Kidney (tissue), 14 donors: ENCODE measurements around the gene CPED1. TPM values are rescaled to one million over a fixed set of nuclear protein-coding genes. Genes with fewer than 3 reads are reported as not detected.

Source experiments
- DNase-seq, 5 donors: peaks; one replicate each; pipeline ENCODE4 v3.0.0-alpha.2; 2013 to 2020
- FAIRE-seq: peaks from 2 replicates; lab custom pipeline; 2012; peaks lifted over from hg19 to GRCh38; lab: Jason Lieb, UNC
- H3K27ac ChIP-seq, 2 donors: one replicate each; pipeline ENCODE4 v1.7.0; 2013; ENCODE audit warnings: low read depth in 2 of 2, low read length in 2 of 2, inconsistent platforms in 1 of 2
- H3K27me3 ChIP-seq: one replicate; pipeline ENCODE4 v1.7.1; 2013; ENCODE audit warnings: low read length, inconsistent platforms; ENCODE audit not compliant: control insufficient read depth, insufficient read depth
- H3K36me3 ChIP-seq, 3 donors: one replicate each; pipeline versions ENCODE4 v1.7.0 to v1.7.1; 2013; ENCODE audit warnings: low read length in 3 of 3, control low read depth in 1 of 3, inconsistent platforms in 1 of 3; ENCODE audit not compliant: insufficient read depth in 3 of 3, control insufficient read depth in 2 of 3
- H3K4me1 ChIP-seq, 3 donors: one replicate each; pipeline versions ENCODE4 v1.7.0 to v1.7.1; 2013; ENCODE audit warnings: low read length in 3 of 3, inconsistent platforms in 1 of 3, low read depth in 1 of 3; ENCODE audit not compliant: control insufficient read depth in 2 of 3, insufficient read depth in 2 of 3
- H3K4me3 ChIP-seq, 3 donors: one replicate each; pipeline versions ENCODE4 v1.7.0 to v1.8.1; 2013; ENCODE audit warnings: low read length in 3 of 3, control low read depth in 1 of 3, inconsistent platforms in 1 of 3
- H3K9ac ChIP-seq, 3 donors: one replicate each; pipeline versions ENCODE4 v1.7.0 to v1.7.1; 2013; ENCODE audit warnings: low read length in 3 of 3, control low read depth in 1 of 3, inconsistent platforms in 1 of 3
- H3K9me3 ChIP-seq, 3 donors: one replicate each; pipeline versions ENCODE4 v1.7.0 to v1.7.1; 2013; ENCODE audit warnings: low read length in 3 of 3, control low read depth in 1 of 3, inconsistent platforms in 1 of 3; ENCODE audit not compliant: control insufficient read depth in 2 of 3, insufficient read depth in 1 of 3
- CTCF ChIP-seq: IDR thresholded peaks from 3 replicates; pipeline ENCODE4 v1.5.1; 2012; ENCODE audit warnings: mild to moderate bottlenecking, moderate library complexity, borderline replicate concordance; ENCODE audit not compliant: insufficient read depth; ENCODE audit errors: extremely low read depth
- intact Hi-C: fragments of 100-400 bp; cut with DNase I; formaldehyde crosslinking; loops from one replicate; pipeline ENCODE4 v1.11.1; 2022
- polyA plus RNA-seq: library from polyadenylated mRNA; stranded (reverse); fragments of 350-450 nt; fragmentation: Illumina TruSeq; extraction: RNeasy Lipid Tissue Mini Kit (QIAGEN cat#74804); gene quantifications from one replicate; pipeline ENCODE4 v1.2.3, GENCODE V29; 2014; ENCODE audit warnings: low read depth, low replicate concordance; ENCODE audit not compliant: insufficient read depth
- total RNA-seq: library from RNA; stranded (reverse); fragmentation: NEBNext Ultra II Directional; extraction: Animal tissue kit (Norgen Biotek cat#: 25700); gene quantifications from one replicate; pipeline ENCODE4 v1.2.1, GENCODE V29; 2021
- donor health status: control.
- donor health status: control.
- donor health status: control.
- donor health status: control.
- donor health status: control.
- donor health status: DM: yes; HTN: yes; CAD: no.
- donor health status: Normal renal cell carcinoma (clear cell type).

Gene CPED1
- total and polyA plus RNA-seq, 2 donors from 2014 or later: 2.9 to 16.9 TPM

- no peak overlapping the region for H3K27ac ChIP-seq
- no peak overlapping the region for H3K9ac ChIP-seq
- H3K36me3 ChIP-seq: no peaks in the 10 kb centered on the region
- TF ChIP-seq CTCF: no peak
- DNase-seq (no peak), FAIRE-seq (no peak)
- H3K9me3 ChIP-seq: no peaks in the 10 kb centered on the region
- H3K4me3 ChIP-seq: no peak overlapping the region
- no peaks in the 10 kb centered on the region for H3K4me1 ChIP-seq
- intact Hi-C loops: no loop called here
- no peaks in the 10 kb centered on the region for H3K27me3 ChIP-seq
Measured at GRCh38 chr7:121297843-121298242, 309.3 kb downstream of the CPED1 start.

GRCh38 chr7:121298831-121299239, 310.3 kb downstream of the CPED1 start:
- Histone ChIP-seq H3K9ac (no peak overlapping the region), H3K36me3 (no peaks in the 10 kb centered on the region), H3K4me3 (no peak overlapping the region), H3K9me3 (no peaks in the 10 kb centered on the region), H3K4me1 (no peaks in the 10 kb centered on the region), H3K27ac (no peak overlapping the region), H3K27me3 (no peaks in the 10 kb centered on the region)
- DNase-seq (no peak), FAIRE-seq (no peak)
- no peak for TF ChIP-seq CTCF
- intact Hi-C loops: no loop called here

- no peak overlapping the region for H3K27ac ChIP-seq
- H3K27me3 ChIP-seq: no peaks in the 10 kb centered on the region
- no peaks in the 10 kb centered on the region for H3K4me1 ChIP-seq
- H3K36me3 ChIP-seq: no peaks in the 10 kb centered on the region
- TF ChIP-seq CTCF: no peak
- no peaks in the 10 kb centered on the region for H3K9me3 ChIP-seq
- H3K4me3 ChIP-seq: no peak overlapping the region
- DNase-seq: no peak
- no peak for FAIRE-seq
- H3K9ac ChIP-seq: no peak overlapping the region
- intact Hi-C loops: no loop called here
Measured at GRCh38 chr7:121300685-121301420, 312.3 kb downstream of the CPED1 start.
